Fibroblast of pulmonary artery (primary cell): ENCODE data around the gene PYCR2.
"Not testable (repeated sequence)": the region's sequence is repeated elsewhere in the genome, so short reads cannot be mapped to it uniquely, and the experiment has no call there.

ENCODE experiments used
- DNase-seq: peaks from one replicate; pipeline ENCODE4 v3.0.0-alpha.2; 2010; ENCODE audit warnings: low read depth
- H3K4me3 ChIP-seq: replicated peaks from 2 replicates; pipeline ENCODE4 v1.5.1; 2011; ENCODE audit warnings: low read depth, mild to moderate bottlenecking, control low read depth, low read length, moderate library complexity
- TF ChIP-seq, protein P1 (sequence below): IDR thresholded peaks from 2 replicates; pipeline ENCODE4 v1.5.1; 2011; ENCODE audit warnings: mild to moderate bottlenecking, control low read depth, low read length, inconsistent platforms; ENCODE audit errors: missing control alignments

The PYCR2 gene

DNA sequence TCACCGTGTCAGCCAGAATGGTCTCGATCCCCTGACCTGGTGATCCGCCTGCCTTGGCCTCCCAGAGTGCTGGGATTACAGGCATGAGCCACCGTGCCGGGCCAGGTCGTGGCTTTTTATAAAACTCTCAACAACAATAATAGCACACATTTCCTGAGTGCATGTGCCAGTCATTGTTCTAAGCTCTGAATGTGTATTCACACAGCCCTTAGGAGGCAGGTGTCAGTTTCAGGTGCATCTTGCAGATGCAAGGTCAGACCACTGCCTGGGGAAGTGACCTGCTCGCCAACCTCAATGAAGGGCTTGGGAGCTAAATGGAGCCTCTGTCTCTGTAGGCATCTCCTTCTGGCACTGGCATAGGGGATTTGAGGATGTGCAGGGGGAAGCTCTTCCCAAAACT is 18.5 kb upstream of the PYCR2 start:
- TF ChIP-seq, protein P1, sequence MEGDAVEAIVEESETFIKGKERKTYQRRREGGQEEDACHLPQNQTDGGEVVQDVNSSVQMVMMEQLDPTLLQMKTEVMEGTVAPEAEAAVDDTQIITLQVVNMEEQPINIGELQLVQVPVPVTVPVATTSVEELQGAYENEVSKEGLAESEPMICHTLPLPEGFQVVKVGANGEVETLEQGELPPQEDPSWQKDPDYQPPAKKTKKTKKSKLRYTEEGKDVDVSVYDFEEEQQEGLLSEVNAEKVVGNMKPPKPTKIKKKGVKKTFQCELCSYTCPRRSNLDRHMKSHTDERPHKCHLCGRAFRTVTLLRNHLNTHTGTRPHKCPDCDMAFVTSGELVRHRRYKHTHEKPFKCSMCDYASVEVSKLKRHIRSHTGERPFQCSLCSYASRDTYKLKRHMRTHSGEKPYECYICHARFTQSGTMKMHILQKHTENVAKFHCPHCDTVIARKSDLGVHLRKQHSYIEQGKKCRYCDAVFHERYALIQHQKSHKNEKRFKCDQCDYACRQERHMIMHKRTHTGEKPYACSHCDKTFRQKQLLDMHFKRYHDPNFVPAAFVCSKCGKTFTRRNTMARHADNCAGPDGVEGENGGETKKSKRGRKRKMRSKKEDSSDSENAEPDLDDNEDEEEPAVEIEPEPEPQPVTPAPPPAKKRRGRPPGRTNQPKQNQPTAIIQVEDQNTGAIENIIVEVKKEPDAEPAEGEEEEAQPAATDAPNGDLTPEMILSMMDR = no peak
- DNase-seq = no peak
- no peak overlapping the region for H3K4me3 ChIP-seq

DNA sequence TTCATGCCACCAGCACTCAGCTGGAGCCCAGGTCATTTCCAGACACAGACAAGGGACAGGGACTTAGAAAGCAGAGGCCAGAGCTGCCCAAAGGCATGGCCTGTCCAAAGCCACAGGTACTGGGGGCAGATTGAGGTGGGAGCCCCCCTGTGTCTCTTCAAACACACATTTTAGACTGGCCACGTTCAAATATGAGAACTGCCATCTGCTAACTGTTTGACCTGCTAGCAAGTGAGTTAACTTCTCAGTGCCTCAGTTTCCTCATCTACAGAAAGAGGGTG is 17.8 kb upstream of the PYCR2 start:
- DNase-seq = no peak
- TF ChIP-seq, protein P1 = no peak
- no peak overlapping the region for H3K4me3 ChIP-seq

DNA sequence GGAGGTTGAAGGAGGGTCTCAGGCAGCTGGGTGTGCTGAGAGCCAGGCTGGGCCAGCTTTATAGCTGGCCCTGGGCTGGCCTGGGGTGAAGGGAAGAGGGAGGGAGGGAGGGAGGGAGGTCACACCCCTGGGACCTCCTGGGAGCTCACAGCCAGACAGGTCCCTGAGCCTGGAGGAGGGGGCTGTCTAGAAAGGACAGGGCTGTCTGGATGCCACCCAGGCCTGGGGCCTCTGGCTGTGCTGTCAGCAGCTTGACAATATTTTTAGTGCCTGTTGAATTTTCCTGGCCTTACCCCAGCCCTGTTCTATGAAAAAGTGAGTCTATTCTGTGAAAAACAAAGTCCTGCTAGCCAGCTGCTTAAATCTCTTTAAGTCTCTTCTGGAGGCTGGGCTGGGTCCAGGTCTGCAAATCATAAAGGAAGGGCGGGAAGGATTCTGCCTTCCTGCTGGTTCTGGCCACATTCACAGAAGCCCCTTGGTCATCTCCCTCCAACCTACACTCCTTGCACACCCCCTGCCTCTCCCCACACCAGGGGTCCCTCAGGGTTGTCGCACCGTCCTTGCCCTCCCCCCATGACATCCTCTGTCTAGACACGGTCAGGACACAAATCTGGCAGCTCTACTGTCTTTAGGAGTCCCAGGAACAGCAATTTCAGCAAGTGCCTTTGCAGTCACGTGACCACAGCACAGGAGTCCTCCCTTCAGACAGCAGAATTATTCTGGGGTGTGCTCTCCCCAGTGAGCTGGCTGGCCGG is 17.3 kb upstream of the PYCR2 start, which contains the start of gene LEFTY2:
Gene LEFTY2 (minus strand): TSS at position 34 of the 755 bp plus-strand sequence. CDS start 80 bp downstream, outside the sequence.
- TF ChIP-seq, protein P1 = no peak
- DNase-seq = no peak
- no peak within 1 kb of the TSS for H3K4me3 ChIP-seq

DNA sequence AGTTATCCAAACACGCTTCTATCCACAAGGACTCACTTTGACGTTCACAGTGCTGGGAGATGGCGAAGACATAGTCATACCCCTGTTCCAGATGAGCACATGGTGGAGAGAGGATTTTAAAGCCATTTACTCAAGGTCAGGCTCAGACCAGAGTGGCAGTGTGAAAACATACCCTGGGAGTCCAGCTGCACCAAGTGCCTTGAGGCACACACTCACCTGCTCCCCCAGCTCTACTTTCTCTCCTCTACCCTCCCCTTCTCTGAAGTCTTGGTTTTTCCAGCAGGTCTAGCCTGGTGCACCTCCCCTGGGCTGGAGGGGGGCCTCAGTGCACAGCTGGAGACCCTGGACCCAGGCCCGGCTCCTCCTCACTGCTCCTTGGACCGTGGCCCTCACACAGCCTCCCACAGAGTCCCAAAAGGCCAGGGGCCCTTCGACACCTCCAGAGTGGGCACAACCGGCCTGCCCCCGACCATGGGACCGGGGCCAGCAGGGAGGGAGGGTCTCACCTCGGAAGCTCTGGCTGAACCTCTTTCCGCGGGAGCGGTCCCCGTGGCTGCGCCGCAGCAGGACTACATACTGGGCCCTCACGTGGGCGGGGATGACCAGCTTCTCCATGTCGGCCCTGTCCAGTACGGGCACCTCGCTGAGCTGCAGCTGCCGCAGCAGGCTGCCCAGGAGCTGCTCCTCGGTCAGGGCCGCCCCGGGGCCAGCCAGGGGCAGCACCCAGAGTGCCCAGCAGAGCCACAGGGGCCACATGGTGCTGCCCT is 16.5 kb upstream of the PYCR2 start:
- no peak for DNase-seq
- TF ChIP-seq, protein P1 = no peak

DNA sequence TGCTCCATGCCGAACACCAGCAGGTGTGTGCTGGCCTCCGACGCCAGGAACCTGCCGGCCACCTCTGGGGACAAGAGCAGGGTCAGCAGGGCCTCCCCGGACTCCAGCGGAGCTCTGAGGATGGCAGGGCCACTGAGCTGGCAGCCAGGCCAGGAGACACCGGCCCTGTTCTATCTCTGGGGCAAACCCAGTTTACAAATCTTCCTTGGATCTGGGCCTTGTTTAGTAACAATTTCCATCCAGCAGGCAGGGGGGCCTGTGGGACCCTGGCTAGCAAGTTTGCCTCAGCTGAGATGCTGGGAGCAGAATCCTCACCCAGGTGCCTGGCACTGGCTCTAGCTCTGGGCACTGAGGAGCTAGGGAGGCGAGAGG is 15.9 kb upstream of the PYCR2 start:
- not testable (repeated sequence) for DNase-seq, H3K4me3 ChIP-seq

More for the DNA sequence above, 16.5 kb upstream of the PYCR2 start:
- H3K4me3 ChIP-seq = no peak overlapping the region

DNA sequence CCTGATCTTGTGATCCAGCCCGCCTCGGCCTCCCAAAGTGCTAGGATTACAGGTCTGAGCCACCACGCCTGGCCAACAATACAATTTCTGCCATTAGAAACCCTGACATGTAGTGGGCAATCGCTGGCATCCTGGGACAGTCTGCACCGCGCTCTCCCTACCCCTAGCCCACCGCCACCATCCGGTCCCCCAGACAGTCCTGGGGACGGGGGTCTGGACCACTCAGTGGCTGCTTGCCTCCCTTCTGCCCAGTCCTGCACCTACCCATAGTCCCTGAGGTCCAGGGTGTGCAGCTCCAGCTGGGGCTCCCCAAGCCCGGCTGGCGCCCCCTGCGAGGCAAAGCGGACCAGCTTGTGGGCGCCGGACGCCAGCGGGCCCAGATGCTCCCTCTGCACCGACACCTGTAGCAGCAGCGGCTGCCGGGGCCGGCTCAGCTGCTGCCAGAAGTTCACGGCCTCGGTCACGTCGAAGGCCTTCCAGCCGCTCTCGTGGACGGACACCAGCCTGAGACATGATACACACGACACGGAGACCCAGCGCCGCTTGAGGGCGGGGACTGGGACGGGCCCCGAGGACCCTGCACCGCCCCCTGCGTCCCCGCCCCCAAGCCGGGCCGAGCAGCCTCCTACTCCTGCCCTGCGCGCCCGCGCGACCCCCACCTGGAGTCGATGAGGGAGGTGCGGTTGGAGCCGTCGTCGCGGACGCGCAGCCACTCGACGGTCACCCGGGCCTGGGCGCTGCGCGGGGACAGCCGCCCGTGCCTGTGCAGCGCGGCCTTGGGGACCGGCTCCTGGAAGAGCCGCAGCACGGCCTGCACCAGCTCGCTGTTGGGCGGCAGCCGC is 15.3 kb upstream of the PYCR2 start:
- not testable (repeated sequence) for H3K4me3 ChIP-seq, DNase-seq

DNA sequence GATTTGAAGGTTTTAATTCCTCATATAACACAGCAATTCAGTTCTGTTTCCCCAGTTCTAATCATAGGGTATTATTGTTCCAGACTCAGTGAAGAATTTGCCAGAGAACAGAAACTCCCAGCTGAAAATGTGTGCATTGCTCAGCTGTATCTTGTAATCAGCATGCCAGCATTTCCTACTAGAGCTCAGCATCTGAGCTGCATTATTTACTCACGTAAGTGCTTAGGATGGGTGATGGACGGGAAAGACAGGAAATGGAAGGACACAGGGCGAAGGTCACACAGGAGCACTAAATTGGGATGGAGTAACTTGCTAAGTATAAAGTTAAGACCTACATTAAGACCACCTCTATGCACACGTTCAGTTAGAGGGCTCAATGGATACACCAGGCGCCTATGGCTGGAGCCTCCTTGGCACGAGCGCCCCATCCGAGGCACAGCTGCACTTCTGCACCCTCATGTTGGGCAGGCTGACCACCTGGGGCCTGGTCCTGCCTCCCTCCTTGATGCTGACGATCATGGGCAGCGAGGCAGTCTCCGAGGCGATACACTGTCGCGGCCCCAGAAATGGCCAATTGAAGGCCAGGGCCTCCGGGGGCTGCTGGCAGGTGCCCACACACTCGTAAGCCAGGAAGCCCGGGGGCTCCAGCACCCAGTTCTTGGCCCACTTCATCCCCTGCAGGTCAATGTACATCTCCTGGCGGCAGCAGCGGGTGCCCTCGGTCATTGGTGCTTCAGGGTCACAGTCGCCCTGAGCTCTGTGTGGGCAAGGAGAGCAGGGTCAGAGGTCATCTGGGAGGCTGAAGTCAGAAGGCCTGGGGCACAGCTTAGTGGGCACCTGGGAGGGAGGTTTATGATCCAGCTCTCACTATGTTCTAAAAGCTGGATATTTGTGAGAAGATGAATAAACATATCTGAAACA is 13.3 kb upstream of the PYCR2 start:
- DNase-seq = no peak
- H3K4me3 ChIP-seq = no peak overlapping the region
- TF ChIP-seq, protein P1 = no peak
